Activated CD4-positive, CD25-positive, alpha-beta regulatory T cell treated with anti-CD3 and anti-CD28 coated beads, Interleukin-2, amount 50 U/mL, for 16 hours (primary cell): ENCODE measurements around the gene PRMT2.
"Not testable (repeated sequence)": the region's sequence is repeated elsewhere in the genome, so short reads cannot be mapped to it uniquely, and the experiment has no call there.

ENCODE experiments used
- DNase-seq: peaks from one replicate; pipeline ENCODE4 v3.0.0-alpha.2; 2020; ENCODE audit warnings: low read depth, low spot score

Gene PRMT2

DNA sequence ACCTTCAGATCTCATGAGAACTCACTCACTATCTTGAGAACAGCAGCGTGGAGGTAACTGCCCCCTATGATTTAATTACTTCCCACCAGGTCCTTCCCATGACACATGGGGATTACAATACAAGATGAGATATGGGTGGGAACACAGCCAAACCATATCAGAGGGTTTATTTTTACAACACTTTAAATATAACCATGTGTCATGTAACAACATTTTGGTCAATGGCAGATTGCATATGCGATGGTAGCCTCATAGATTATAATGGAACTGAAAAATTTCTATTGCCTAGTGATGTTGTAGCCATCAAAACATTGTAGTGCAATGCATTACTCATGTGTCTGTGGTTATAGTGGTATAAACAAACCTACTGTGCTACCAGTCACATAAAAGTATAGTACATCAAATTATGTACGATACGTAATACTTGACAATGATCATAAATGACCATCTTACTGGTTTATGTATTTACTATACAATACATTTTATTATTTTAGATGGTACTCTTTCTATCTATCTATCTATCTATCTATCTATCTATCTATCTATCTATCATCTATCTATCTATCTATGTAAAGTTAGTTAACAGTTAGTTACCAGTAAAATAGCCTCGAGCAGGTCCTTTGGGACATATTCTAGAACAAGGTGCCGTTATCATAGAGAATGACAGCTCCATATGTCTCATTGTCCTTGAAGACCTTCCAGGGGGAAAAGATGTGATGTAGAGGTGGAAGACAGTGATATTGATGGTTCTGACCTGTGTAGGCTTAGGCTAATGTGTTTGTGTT is 18.0 kb upstream of the PRMT2 start:
- DNase-seq = no peak

DNA sequence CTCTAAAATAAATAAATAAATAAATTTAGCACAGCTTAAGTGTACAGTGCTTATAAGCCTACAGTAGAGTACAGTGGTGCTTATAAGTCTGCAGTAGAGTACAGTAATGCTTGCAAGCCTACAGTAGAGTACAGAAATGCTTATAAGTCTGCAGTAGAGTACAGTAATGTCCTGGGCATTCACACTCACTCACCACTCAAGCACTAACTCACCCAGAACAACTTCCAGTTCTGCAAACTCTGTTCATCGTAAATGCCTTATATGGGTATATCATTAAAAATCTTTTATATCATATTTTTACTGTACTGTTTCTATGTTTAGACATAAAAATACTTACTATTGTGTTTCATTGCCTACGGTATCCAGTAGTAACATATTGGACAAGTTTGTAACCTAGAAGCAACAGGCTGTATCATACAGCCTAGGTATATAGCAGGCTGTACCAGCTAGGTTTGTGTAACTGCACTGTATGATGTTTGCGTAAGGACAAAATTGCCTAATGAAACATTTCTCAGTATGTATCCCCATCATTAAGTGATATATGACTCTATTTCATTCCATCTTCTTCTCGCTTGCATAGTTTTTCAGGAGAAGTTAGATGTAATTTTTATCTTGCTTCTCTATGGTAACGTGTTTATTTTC is 16.6 kb upstream of the PRMT2 start:
- no peak for DNase-seq

DNA sequence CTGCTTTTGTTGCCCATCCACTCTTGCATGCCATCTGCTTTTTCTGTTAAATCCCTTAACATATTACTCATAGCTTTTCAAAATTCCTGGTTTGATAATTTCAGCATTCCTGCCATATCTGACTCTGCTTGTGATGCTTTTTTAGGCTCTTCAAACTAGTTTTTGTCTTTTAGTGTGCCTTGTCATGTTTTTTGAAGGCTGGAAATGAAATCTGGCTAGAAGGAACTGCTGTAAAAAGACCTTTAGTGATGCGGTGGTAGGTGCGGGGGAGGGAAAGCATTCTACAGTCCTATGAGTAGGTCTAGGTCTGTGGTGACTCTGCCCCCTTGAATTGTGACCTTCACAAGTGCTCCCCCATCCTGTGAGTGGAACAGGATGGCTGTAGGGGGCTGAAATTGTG is 15.6 kb upstream of the PRMT2 start:
- no peak for DNase-seq

DNA sequence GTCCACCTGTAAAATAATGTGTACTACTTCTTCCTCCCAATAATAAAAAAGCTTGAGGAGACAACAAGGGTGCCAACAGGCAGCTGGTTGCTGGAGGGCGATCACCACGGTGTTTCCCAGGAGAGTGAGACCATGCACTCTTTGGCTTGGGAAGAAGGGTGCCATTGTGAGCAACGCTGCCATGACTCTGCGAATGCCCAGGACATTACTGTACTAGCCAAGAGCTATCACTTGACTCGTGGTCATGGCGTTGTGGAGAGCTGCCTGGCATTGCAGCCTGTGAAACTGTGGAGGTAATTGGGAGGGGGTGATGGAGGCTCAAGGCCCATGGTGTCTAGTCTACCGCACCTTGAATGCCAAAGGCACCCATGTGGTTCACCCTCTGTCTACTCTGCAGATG is 14.6 kb upstream of the PRMT2 start:
- no peak for DNase-seq

DNA sequence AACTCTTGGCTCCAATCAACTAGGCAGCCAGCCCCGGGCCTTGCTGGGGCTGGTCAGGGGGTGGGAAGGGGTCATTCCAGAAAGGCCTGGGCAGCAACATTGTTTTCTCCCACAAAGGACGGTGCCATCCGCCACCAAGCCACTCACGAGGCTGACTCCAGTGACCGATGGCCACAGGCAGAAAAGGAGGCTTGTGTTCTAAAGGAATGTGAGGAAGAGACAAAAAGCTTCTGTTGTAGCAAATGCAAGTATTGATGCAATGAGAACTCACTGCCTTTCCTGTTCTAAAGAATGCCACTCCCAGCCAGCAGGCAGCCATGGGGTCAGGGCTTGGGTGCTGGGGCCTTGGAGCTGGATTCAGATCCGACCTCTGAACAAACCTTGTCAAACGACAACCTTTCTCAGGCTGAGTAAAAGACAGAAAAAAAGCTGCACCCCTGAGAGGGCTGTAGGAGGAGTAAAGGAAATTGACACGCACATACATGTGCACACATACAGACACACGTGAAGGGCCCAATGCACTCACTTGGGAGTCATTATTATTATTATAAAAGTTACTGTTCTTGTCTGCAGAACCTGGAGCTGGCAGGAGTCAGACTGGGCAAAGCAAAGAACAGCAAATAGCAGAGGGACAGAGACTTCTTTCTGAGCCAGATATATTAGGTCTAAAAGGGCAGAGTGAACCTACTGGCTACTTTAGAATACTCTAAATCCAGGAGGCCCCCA is 13.9 kb upstream of the PRMT2 start:
- no peak for DNase-seq

DNA sequence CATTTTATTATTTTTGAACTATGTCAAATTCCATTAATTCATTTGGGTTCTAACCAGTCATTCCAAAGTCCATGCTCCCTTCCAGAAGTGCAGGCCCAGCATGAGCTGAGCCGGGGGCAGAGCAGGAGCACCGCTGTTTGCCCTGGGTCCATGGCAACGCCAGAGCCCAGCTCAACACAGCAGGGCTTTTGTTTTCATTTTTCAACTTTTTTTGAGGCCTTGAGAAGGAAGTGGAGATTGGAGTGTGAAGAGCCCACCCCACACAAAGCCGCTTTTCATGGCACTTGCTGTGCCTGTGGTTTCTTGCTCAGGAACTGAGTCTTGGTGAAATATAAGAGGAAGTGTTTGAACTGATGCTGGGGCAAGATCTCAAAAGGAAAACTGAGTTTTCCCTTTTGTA is 13.2 kb upstream of the PRMT2 start:
- DNase-seq = no peak

DNA sequence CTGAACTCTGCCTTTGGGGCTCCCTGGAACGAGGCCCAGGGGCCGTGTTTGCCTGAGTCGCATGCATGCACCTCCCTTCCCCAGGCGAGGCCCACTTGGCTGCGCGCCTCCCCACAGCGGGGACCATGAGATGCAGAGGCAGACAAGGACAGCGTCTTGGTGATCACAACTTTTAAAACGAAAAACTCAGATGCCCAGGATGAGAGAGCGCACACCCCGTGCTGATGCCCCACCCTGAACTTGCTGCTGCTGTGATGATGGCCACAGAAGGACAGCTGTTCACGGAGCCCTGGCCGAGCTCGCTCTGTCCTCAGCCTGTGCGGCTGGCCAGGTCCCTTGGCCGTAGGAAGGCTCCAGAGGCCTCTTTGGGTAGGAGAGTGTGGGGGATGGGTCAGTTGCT is 11.4 kb upstream of the PRMT2 start:
- no peak for DNase-seq

DNA sequence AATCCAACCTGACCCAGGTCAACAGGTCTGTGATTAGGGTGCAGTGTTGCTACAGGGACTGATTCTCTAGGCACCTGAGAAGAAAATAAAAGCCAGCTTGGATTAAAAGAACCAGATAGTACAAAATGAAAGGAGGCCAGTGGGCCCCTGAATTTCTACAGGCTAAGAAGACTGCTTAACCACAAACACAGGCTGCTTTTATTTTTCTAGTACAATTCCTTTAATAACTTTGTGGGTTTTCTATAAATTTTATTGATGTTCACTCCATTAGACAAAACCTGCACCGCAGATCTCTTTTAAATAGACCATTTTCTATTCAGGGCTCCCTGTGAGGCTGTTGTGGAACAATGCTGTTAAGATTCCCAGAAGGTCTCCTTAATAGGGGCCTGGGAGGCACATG is 9.7 kb upstream of the PRMT2 start:
- DNase-seq = no peak

DNA sequence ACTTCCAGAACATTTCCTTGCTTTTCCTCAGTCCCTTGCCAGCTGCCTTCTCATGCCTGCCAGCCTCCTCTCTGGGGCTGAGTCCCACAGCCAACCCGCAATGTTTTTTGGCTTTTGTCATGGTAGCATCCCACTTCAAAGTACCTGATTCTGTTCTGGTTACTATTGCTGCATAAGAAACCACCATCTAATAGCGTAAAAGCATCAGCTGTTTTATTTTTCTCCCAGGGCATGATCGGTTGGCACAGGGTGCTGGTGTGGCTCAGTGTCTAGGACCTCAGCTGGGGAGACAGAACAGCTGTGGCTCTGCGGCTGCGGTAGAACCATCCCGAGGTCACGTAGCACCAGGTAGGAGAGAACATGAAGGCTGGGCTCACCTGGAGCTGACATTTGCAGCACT is 8.9 kb upstream of the PRMT2 start:
- DNase-seq = no peak

DNA sequence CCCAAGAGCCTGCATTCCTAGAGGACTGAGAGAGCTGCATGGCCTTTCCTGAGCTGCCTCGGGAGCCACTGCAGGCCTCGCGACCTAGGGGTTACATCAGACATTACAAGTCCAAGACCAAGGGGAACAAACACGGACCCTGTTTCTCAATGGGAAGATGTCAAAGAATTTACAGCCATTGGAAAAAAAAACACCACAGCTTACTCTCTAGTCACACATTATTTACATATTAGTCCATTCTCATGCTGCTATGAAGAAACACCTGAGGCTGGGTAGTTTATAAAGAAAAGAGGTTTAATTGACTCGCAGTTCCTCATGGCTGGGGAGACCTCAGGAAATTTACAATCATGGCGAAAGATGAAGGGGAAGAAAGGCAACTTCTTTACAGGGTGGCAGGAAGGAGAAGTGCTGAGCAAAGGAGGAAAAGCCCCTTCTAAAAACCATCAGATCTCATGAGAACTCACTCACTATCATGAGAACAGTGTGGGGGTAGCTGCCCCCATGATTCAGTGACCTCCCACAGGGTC is 8.4 kb upstream of the PRMT2 start:
- DNase-seq = no peak

DNA sequence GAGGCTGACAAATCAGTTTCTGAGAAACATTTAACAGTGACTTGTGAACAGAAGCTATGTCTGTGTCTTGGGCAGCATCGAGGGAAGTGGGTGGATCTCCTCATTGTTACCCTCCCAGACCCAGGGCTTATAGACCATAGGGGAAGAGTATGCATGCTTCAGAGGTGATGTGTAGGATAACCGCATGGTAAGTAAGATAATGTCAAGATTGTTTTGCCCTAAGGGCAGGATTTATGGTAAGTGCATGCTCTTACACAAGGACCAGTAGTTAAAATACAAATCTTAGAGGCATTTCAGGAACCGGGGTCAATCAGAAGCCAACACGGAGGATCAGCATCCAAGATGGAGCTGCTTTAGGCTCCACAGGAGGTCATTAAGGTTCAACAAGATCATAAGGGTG is 7.7 kb upstream of the PRMT2 start:
- DNase-seq = no peak

DNA sequence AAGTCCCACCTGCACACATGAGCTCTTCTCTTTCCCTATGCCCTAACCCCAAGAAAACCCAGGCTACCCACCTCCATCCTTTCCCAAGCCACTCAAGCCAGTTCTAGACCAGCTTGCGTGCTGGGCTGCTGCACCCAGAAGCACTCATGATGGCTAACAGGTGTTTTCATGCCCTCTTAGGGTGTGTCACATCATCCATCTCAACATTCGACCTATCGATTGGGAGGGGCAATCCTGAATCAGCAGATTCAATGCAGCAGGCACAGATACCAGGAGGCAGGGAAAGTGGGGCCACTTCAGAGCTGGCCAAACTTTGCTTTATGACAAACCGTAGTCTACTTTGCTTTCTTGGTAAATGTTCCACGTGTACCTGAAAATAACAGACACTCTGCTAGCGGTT is 6.6 kb upstream of the PRMT2 start:
- DNase-seq = no peak

DNA sequence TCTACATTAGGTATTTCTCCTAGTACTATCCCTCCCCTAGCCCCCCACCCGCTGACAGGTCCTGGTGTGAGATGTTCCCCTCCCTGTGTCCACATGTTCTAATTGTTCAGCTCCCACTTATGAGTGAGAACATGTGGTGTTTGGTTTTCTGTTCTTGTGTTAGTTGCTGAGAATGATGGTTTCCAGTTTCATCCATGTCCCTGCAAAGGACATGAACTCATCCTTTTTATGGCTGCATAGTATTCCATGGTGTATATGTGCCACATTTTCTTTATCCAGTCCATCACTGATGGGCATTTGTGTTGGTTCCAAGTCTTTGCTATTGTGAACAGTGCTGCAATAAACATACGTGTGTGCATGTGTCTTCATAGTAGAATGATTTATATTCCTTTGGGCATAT is 4.6 kb upstream of the PRMT2 start:
- not testable (repeated sequence) for DNase-seq

DNA sequence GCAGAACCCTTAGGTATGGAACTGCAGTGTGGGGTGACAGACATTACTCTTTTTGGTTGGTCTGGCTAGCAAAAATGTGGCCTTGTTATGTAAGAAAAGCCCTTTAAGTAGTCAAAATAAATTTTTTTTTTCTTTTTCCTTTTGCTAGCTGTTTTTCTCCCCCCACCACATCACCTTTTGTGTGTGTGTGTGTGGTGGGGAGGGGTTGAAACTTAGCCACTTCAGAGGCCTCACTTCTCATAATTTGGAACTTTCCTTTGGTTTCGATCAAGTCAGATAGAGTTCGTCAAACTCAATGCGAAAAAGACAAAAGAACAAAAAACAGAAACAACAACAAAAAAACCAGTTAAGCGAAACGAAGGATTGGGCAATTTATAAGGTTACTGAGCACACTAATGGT is 1.9 kb upstream of the PRMT2 start:
- DNase-seq = no peak

DNA sequence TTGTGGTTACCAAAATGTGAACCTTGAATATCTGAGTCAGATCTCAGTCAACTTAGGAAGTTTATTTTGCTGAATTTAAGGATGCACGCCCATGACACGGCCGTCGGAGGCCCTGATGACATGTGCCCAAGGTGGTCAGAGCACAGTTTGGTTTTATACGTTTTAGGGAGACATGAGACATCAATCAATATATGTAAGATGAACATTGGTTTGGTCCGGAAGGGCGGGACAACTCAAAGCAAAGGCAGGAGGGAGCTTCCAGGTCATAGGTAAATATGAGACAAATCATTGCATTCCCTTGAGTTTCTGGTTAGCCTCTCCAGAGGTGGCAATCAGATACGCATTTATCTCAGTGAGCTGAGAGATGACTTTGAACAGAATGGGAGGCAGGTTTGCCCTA is 1.0 kb upstream of the PRMT2 start:
- DNase-seq = no peak

DNA sequence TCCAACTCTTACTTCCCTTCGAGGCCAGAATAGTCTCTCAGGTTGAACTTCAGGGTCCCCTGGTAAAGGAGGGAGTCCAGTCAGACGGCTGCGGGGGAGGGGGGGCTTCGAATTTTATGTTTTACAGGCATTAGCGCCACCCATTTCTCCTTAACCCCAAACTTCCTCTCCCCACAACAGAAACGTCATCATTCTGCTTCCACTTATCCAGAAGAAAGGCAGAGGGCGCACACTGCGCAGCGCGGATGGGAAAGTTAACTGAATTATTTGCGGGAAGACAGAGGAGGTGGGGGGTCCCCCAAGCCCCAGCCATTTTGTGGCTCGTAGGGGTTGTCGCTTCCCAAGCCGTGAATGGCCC is 529 bp upstream of the PRMT2 start:
- DNase-seq = no peak

DNA sequence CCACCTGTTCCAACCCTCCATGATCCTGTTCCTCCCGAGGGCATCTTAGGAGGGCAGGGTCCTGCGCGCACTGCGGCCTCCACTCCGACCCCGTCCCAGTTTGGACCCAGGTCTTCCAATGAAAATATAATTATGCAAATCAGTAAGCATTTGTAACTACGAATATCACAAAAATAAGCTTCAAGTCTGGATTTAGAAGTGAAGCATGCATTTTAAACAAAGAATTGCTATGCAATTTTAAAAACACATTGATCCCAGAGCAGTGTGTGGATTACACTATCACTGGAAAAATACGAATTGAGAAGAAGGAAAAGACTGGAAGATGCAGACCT is 673 bp downstream of the PRMT2 start:
- no peak for DNase-seq

DNA sequence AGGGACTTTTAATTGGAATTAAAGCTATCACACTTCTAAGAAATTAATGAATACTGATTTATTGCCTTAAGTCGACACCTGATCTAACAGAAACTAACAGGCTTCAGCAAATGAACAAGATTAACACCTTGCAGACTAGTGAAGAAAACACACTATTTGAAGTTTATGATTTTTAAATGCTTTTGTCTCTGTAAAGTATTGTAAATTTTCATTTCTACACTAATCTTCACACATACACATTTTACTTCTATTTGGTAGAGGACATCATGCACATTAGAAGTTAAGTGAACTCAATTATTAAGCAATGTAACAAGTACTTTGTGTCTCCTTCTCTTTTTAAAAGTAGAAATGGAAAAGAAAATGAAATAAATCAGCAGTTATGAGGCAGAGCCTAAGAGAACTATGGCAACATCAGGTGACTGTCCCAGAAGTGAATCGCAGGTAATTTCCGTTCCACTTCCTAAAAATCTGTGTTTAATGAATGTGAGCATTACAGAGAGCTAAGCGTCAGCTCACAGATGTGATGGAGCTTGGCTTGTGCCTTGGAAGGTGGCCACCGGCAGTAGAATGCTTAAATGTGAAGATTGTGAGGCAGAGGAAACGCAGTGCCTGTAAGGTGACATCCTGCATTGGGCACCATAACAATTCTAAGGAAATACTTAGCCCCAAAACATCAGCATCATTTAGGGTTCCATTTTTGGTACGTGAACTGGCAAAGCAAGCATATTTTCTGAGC is 1.2 kb downstream of the PRMT2 start:
- no peak for DNase-seq

DNA sequence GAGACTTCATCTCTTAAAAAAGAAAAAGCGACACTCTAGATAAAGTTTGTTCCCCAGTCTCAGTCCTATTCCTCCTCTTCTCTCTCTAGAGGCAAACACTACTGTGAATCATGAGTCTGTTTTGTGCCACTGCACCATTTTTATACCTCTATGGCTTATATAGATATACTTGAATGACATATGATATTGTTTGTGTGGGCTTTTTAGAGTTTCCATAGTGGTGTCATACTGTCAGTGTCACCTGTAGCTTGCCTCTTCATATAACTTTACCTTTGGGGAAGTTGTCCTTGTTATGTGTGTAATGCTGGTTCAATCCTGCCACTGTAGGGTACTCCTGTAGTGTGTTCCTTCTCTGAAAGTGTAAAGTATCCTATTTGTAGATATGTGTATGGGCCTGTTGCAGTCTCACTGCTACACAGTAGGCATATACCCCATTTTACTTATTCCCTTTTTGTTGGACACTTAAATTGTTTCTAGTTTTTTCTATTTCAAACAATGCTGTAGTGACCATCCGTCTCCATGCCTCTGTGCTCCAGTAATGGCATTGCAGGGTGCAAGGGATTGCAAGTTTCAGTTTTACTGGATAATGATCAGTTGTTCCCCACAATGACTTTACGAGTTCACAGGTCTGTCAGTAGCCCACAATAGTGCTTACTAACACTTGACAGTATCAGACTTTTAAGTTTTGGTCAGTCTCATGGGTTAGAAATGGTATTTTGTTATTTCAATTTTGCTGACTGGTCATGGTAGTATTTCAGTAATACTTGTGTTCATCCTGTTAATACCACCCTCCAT is 2.7 kb downstream of the PRMT2 start:
- DNase-seq = no peak

DNA sequence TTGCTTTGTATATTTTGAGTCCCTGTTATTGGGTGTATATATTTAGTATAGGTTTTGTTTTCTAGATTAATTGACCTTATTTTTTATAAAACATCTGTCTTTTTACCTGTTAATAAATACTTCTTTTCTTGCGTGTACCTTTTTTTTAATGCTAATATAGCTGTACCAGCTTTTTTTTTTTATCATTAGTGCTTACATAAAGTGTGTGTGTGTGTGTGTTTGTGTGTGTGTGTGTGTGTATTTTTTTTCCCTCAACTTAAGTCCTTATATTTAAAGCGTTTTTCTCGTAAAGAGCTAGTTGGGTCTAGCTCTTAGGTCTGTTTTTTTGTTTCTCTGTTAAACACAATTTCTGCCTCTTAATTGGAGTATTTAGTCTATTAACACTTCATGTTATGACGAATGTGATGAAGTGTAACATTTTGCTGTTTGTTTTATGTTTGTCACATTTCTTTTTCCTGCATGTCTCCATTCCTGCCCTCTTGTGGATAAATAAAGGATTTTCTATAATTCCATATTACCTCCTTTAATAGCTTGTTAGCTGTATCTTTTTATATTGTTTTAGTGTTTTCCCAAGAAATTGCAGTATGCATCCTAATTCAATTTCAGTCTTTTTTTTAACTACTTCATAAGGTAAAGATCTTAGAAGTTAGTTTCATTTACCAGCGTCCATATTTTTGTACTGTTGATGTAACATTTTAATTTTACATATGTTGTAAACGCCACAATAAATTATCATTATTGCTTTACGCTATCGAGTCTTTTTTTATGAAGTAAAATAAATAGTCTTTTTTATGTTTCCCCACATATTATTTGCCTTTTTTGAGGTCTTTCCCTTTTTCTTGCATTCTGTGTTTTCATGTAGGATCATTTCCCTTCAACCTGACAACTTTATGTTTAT is 4.3 kb downstream of the PRMT2 start:
- DNase-seq = no peak
